Kidney (tissue), 14 donors: ENCODE measurements around the gene UGT1A5. TPM values are rescaled to one million over a fixed set of nuclear protein-coding genes. Genes with fewer than 3 reads are reported as not detected.

Experiments used
- DNase-seq, 5 donors: peaks; one replicate each; pipeline ENCODE4 v3.0.0-alpha.2; 2013 to 2020
- FAIRE-seq: peaks from 2 replicates; lab custom pipeline; 2012; peaks lifted over from hg19 to GRCh38; lab: Jason Lieb, UNC
- H3K27ac ChIP-seq, 2 donors: one replicate each; pipeline ENCODE4 v1.7.0; 2013; ENCODE audit warnings: low read depth in 2 of 2, low read length in 2 of 2, inconsistent platforms in 1 of 2
- H3K27me3 ChIP-seq: one replicate; pipeline ENCODE4 v1.7.1; 2013; ENCODE audit warnings: low read length, inconsistent platforms; ENCODE audit not compliant: control insufficient read depth, insufficient read depth
- H3K36me3 ChIP-seq, 3 donors: one replicate each; pipeline versions ENCODE4 v1.7.0 to v1.7.1; 2013; ENCODE audit warnings: low read length in 3 of 3, control low read depth in 1 of 3, inconsistent platforms in 1 of 3; ENCODE audit not compliant: insufficient read depth in 3 of 3, control insufficient read depth in 2 of 3
- H3K4me1 ChIP-seq, 3 donors: one replicate each; pipeline versions ENCODE4 v1.7.0 to v1.7.1; 2013; ENCODE audit warnings: low read length in 3 of 3, inconsistent platforms in 1 of 3, low read depth in 1 of 3; ENCODE audit not compliant: control insufficient read depth in 2 of 3, insufficient read depth in 2 of 3
- H3K4me3 ChIP-seq, 3 donors: one replicate each; pipeline versions ENCODE4 v1.7.0 to v1.8.1; 2013; ENCODE audit warnings: low read length in 3 of 3, control low read depth in 1 of 3, inconsistent platforms in 1 of 3
- H3K9ac ChIP-seq, 3 donors: one replicate each; pipeline versions ENCODE4 v1.7.0 to v1.7.1; 2013; ENCODE audit warnings: low read length in 3 of 3, control low read depth in 1 of 3, inconsistent platforms in 1 of 3
- H3K9me3 ChIP-seq, 3 donors: one replicate each; pipeline versions ENCODE4 v1.7.0 to v1.7.1; 2013; ENCODE audit warnings: low read length in 3 of 3, control low read depth in 1 of 3, inconsistent platforms in 1 of 3; ENCODE audit not compliant: control insufficient read depth in 2 of 3, insufficient read depth in 1 of 3
- intact Hi-C: fragments of 100-400 bp; cut with DNase I; formaldehyde crosslinking; loops from one replicate; pipeline ENCODE4 v1.11.1; 2022
- polyA plus RNA-seq: library from polyadenylated mRNA; stranded (reverse); fragments of 350-450 nt; fragmentation: Illumina TruSeq; extraction: RNeasy Lipid Tissue Mini Kit (QIAGEN cat#74804); gene quantifications from one replicate; pipeline ENCODE4 v1.2.3, GENCODE V29; 2014; ENCODE audit warnings: low read depth, low replicate concordance; ENCODE audit not compliant: insufficient read depth
- total RNA-seq: library from RNA; stranded (reverse); fragmentation: NEBNext Ultra II Directional; extraction: Animal tissue kit (Norgen Biotek cat#: 25700); gene quantifications from one replicate; pipeline ENCODE4 v1.2.1, GENCODE V29; 2021
- TF ChIP-seq, protein P1 (sequence below): IDR thresholded peaks from 3 replicates; pipeline ENCODE4 v1.5.1; 2012; ENCODE audit warnings: mild to moderate bottlenecking, moderate library complexity, borderline replicate concordance; ENCODE audit not compliant: insufficient read depth; ENCODE audit errors: extremely low read depth
- donor health status: control.
- donor health status: control.
- donor health status: control.
- donor health status: control.
- donor health status: control.
- donor health status: DM: yes; HTN: yes; CAD: no.
- donor health status: Normal renal cell carcinoma (clear cell type).

UGT1A5 gene
- total and polyA plus RNA-seq, 2 donors from 2014 or later: 2.1 TPM; not detected in 1

DNA sequence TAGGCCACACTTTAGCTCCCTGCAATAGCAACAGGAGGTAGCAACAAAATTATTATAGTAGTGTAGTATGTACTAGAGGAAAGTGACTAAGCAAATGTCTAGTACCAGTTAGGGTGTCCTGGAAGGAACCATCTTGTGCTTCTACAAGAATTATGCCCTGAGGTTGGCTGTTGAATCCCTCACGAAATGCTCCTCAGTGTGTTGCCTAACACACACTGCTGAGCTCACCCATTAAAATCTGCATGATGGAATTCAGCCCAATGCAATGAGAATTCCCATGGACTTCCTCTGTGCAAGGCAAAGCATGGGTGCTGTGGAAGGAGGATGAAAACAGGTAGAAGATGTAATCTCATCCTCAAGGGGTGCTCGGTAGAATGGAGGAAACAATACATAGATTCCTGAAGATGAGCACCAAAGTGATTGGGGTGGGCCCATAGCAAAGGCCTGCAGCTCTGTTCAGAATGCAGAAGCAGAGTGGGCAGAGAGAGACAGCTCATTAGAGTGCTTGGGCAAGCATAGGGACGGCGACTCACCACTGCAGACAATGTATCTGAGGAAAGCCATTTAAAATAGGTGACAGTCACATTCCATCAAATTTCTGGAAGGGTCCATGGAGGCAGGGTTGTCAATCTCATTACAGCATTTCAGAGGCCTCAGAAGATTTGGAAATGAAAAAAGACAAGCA lies 32.2 kb upstream of the UGT1A5 start:
- Histone ChIP-seq H3K4me1 (no peaks in the 10 kb centered on the region), H3K27ac (no peak overlapping the region), H3K4me3 (no peak overlapping the region), H3K9ac (no peak overlapping the region), H3K36me3 (no peaks in the 10 kb centered on the region), H3K27me3 (no peaks in the 10 kb centered on the region), H3K9me3 (no peaks in the 10 kb centered on the region)
- DNase-seq (no peak), FAIRE-seq (no peak)
- TF ChIP-seq, protein P1, sequence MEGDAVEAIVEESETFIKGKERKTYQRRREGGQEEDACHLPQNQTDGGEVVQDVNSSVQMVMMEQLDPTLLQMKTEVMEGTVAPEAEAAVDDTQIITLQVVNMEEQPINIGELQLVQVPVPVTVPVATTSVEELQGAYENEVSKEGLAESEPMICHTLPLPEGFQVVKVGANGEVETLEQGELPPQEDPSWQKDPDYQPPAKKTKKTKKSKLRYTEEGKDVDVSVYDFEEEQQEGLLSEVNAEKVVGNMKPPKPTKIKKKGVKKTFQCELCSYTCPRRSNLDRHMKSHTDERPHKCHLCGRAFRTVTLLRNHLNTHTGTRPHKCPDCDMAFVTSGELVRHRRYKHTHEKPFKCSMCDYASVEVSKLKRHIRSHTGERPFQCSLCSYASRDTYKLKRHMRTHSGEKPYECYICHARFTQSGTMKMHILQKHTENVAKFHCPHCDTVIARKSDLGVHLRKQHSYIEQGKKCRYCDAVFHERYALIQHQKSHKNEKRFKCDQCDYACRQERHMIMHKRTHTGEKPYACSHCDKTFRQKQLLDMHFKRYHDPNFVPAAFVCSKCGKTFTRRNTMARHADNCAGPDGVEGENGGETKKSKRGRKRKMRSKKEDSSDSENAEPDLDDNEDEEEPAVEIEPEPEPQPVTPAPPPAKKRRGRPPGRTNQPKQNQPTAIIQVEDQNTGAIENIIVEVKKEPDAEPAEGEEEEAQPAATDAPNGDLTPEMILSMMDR: no peak
- intact Hi-C loops: no loop called here

DNA sequence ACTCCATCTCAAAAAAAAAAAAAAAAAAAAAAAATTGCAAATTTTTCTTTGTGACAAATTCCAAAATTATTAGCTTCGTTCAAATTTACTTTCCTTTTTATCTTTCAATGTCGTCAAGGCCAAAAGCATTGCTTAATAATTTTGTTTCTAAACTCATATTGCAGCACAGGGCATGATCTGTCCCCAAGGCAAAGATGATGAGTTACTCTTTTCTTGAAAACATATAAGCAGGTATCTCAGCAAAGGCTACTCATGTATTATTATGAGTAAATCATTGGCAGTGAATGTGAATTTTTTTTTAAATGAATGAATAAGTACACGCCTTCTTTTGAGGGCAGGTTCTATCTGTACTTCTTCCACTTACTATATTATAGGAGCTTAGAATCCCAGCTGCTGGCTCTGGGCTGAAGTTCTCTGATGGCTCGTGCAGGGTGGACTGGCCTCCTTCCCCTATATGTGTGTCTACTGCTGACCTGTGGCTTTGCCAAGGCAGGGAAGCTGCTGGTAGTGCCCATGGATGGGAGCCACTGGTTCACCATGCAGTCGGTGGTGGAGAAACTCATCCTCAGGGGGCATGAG lies 31.1 kb upstream of the UGT1A5 start, which contains the start of gene UGT1A7:
Gene UGT1A7 (plus strand): TSS at position 381 of the 579 bp plus-strand sequence. CDS start 37 bp downstream, at position 418.
- no peaks in the 10 kb centered on the region for H3K4me1 ChIP-seq
- H3K4me3 ChIP-seq: no peak within 1 kb of the TSS
- intact Hi-C loops: no loop called here
- DNase-seq (no peak), FAIRE-seq (no peak)
- H3K27me3 ChIP-seq: no peaks in the 10 kb centered on the region
- H3K36me3 ChIP-seq: no peaks in the 10 kb centered on the region
- no peaks in the 10 kb centered on the region for H3K9me3 ChIP-seq
- TF ChIP-seq, protein P1: no peak
- H3K27ac ChIP-seq: no peak within 1 kb of the TSS
- no peak within 1 kb of the TSS for H3K9ac ChIP-seq

- Histone ChIP-seq H3K9ac (no peak overlapping the region), H3K4me1 (no peaks in the 10 kb centered on the region), H3K4me3 (no peak overlapping the region), H3K27ac (no peak overlapping the region), H3K36me3 (no peaks in the 10 kb centered on the region), H3K9me3 (no peaks in the 10 kb centered on the region), H3K27me3 (no peaks in the 10 kb centered on the region)
- FAIRE-seq (no peak), DNase-seq (no peak)
- intact Hi-C loops: no loop called here
- TF ChIP-seq, protein P1: no peak
Measured at GRCh38 chr2:233684640-233685039, 28.1 kb upstream of the UGT1A5 start.
